Caco-2 (cell line): Measurements from ENCODE around the gene CCL4L2. TPM values are rescaled to one million over a fixed set of nuclear protein-coding genes. Genes with fewer than 3 reads are reported as not detected.
"Not testable (repeated sequence)": the region's sequence is repeated elsewhere in the genome, so short reads cannot be mapped to it uniquely, and the experiment has no call there.

Source experiments
- BruUV-seq: library from RNA; stranded (reverse); fragments of 400-500 nt; replicated peaks from 2 replicates; lab custom pipeline; 2021; lab: Mats Ljungman, UMichigan
- CTCF ChIA-PET: fragments of 300-600 bp; sonication (Branson Sonifier 250); formaldehyde crosslinking; loops from one replicate; lab custom pipeline; 2022; ENCODE audit warnings: antibody characterized with exemption; lab: Charles Lee
- POLR2A ChIA-PET: fragments of 300-600 bp; sonication (Branson Sonifier 250); formaldehyde crosslinking; loops from one replicate; lab custom pipeline; 2022; ENCODE audit warnings: antibody characterized with exemption; lab: Charles Lee
- DNase-seq, 2 experiments: peaks; one replicate each; pipeline versions ENCODE4 v3.0.0 to v3.0.0-alpha.2; 2020 to 2022
- H3K27me3 ChIP-seq: replicated peaks from 2 replicates; pipeline ENCODE4 v1.6.0; 2011; ENCODE audit warnings: low read length; ENCODE audit not compliant: control insufficient read depth, insufficient read depth
- H3K36me3 ChIP-seq: 2 replicates; pipeline ENCODE4 v1.5.1; 2011; ENCODE audit warnings: low read length; ENCODE audit not compliant: control insufficient read depth, insufficient read depth
- H3K4me1 ChIP-seq: fragments of 250-450 bp; sonication (Bioruptor Pico); 2 replicates; pipeline ENCODE4 v1.5.1; 2020; ENCODE audit warnings: mild to moderate bottlenecking
- H3K4me3 ChIP-seq: 2 replicates; pipeline ENCODE4 v1.5.1; 2011; ENCODE audit warnings: low read depth, mild to moderate bottlenecking, control low read depth, low read length
- H3K9me3 ChIP-seq: fragments of 250-450 bp; sonication (Bioruptor Pico); 2 replicates; pipeline ENCODE4 v1.5.1; 2020; ENCODE audit warnings: mild to moderate bottlenecking, moderate library complexity
- H3K27ac Mint-ChIP-seq: one replicate; pipeline ENCODE4 v1.8.0; 2022; ENCODE audit warnings: mixed read lengths; ENCODE audit not compliant: unreplicated experiment
- H3K27me3 Mint-ChIP-seq: one replicate; pipeline ENCODE4 v1.8.0; 2022; ENCODE audit warnings: mixed read lengths; ENCODE audit not compliant: insufficient read depth, unreplicated experiment
- H3K36me3 Mint-ChIP-seq: one replicate; pipeline ENCODE4 v1.8.0; 2022; ENCODE audit warnings: mild to moderate bottlenecking, mixed read lengths; ENCODE audit not compliant: insufficient read depth, unreplicated experiment
- H3K4me1 Mint-ChIP-seq: one replicate; pipeline ENCODE4 v1.8.0; 2022; ENCODE audit warnings: low read depth, mixed read lengths; ENCODE audit not compliant: unreplicated experiment
- H3K4me3 Mint-ChIP-seq: one replicate; pipeline ENCODE4 v1.8.0; 2022; ENCODE audit warnings: mild to moderate bottlenecking, moderate library complexity, mixed read lengths; ENCODE audit not compliant: unreplicated experiment
- H3K9me3 Mint-ChIP-seq: one replicate; pipeline ENCODE4 v1.8.0; 2022; ENCODE audit warnings: mixed read lengths; ENCODE audit not compliant: unreplicated experiment
- intact Hi-C: fragments of 100-400 bp; cut with micrococcal nuclease; formaldehyde crosslinking; loops from one replicate; pipeline ENCODE4 v1.10.0; 2022; ENCODE audit not compliant: unreplicated experiment
- total RNA-seq: library from RNA; stranded (reverse); gene quantifications from 2 replicates; pipeline ENCODE4 v1.2.3, GENCODE V29; 2022
- TF ChIP-seq, protein P1 (sequence below), 2 experiments: fragments of 200-600 bp in 1 of 2; IDR thresholded peaks; 1 replicate in 1 of 2; 2 replicates in 1 of 2; pipeline versions ENCODE4 v1.5.1 to v1.8.0; 2011 to 2022; ENCODE audit warnings: antibody characterized with exemption in 1 of 2, control low read depth in 1 of 2, inconsistent platforms in 1 of 2, low read depth in 1 of 2, low read length in 1 of 2, mild to moderate bottlenecking in 1 of 2, moderate library complexity in 1 of 2; ENCODE audit not compliant: insufficient read depth in 1 of 2, severe bottlenecking in 1 of 2, unreplicated experiment in 1 of 2

The CCL4L2 gene
- total RNA-seq, 1 experiment from 2014 or later = not detected

DNA sequence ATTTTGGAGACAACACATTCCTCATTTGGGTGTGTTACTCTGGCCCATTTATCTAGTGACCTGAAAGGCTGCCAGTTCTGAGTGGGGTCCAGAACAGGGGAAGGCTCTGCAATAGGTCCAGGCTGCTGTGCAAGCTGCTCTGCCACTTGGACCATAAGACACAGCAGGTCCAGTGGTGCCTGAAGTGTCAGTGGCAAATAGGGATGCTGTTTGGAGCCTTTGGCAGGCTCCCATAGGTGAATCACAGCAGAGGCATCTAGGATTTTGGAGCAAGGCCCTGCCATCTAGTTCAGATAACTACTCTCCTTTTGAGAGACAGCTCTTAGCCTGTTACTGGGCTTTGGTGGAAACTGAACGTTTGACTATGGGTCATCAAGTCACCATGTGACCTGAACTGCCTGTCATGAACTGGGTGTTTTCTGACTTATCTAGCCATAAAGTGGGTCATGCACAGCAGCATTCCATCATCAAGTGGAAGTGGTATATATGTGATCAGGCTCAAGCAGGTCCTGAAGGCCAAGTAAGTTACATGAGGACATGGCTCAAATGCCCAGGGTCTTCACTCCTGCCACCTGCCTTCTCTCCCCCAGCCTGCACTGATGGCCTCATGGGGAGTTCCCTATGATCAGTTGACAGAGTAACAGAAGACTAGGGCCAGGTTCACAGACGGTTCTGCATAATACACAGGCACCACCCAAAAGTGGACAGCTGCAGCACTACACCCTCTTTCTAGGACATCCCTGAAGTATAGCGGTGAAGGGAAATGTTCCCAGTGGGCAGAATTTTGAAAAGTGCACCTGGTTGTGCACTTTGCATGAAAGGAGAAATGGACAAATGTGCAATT lies 10.1 kb downstream of the CCL4L2 start:
- BruUV-seq, H3K27me3 Mint-ChIP-seq, H3K4me3 ChIP-seq, H3K4me3 Mint-ChIP-seq, CTCF ChIA-PET, DNase-seq, H3K27me3 ChIP-seq, POLR2A ChIA-PET, intact Hi-C loops, H3K27ac Mint-ChIP-seq, H3K4me1 Mint-ChIP-seq, H3K9me3 Mint-ChIP-seq, H3K36me3 ChIP-seq, H3K4me1 ChIP-seq, H3K36me3 Mint-ChIP-seq, H3K9me3 ChIP-seq: not testable (repeated sequence)

DNA sequence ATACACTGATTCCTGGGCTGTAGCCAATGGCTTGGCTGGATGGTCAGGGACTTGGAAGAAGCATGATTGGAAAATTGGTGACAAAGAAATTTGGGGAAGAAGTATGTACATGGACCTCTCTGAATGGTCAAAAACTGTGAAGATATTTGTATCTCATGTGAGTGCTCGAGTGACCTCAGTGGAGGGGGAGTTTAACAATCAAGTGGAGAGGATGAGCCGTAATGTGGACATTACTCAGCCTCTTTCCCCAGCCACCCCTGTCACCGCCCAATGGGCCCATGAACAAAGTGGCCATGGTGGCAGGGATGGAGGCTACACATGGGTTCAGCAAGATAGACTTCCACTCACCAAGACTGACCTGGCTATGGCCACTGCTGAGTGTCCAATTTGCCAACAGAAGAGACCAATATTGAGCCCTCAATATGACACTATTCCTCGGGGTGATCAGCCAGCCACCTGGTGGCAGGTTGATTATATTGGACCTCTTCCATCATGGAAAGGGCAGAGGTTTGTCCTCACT lies 10.8 kb downstream of the CCL4L2 start:
- H3K9me3 Mint-ChIP-seq, DNase-seq, H3K4me1 Mint-ChIP-seq, H3K9me3 ChIP-seq, H3K27ac Mint-ChIP-seq, POLR2A ChIA-PET, H3K36me3 ChIP-seq, H3K27me3 Mint-ChIP-seq, H3K4me1 ChIP-seq, H3K27me3 ChIP-seq, CTCF ChIA-PET, BruUV-seq, intact Hi-C loops, H3K4me3 Mint-ChIP-seq, H3K4me3 ChIP-seq, H3K36me3 Mint-ChIP-seq: not testable (repeated sequence)

DNA sequence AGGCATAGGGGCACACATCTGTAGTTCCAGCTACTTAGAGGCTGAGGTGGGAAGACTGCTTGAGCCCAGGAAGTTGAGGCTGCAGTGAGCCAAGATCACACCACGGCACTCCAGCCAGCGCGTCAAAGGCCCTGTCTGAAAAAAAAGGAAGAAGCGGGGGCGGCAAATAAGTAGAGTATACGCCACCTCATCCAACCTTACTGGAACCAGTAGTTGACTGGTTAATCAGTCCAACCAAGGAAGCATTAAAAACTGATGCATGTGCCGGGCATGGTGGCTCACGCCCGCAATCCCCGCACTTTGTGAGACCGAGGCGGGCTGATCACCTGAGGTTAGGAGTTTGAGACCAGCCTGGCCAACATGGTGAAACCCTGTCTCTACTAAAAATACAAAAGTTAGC lies 12.1 kb downstream of the CCL4L2 start:
- intact Hi-C loops, H3K27me3 Mint-ChIP-seq, DNase-seq, H3K4me1 ChIP-seq, H3K9me3 ChIP-seq, H3K4me3 Mint-ChIP-seq, CTCF ChIA-PET, H3K27ac Mint-ChIP-seq, POLR2A ChIA-PET, H3K9me3 Mint-ChIP-seq, BruUV-seq, H3K27me3 ChIP-seq, H3K36me3 Mint-ChIP-seq, H3K4me3 ChIP-seq, H3K36me3 ChIP-seq, H3K4me1 Mint-ChIP-seq: not testable (repeated sequence)

DNA sequence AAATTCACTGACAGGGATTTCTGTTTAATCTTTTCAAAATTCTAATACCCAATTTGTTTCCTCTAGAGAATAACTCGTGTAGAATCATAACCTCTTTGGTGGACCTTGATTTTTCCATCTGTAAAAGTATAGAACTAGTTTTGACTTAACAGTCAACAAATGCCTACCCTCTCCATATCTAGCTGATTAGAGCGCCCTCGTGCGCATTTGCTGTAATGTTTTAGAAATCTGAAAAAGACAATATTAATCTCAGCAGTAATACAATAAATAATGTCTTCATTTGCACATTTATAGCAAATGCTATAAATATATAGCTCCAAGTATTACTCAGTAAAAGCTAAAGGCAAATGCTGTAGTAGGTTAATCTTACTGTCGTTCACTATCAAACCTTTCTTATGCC lies 18.8 kb downstream of the CCL4L2 start:
- CTCF ChIA-PET, intact Hi-C loops, POLR2A ChIA-PET, H3K27me3 ChIP-seq, H3K27me3 Mint-ChIP-seq, H3K36me3 Mint-ChIP-seq, H3K4me3 ChIP-seq, H3K4me3 Mint-ChIP-seq, H3K4me1 ChIP-seq, H3K9me3 ChIP-seq, BruUV-seq, H3K36me3 ChIP-seq, H3K9me3 Mint-ChIP-seq, H3K4me1 Mint-ChIP-seq, H3K27ac Mint-ChIP-seq: not testable (repeated sequence)
- TF ChIP-seq, protein P1, sequence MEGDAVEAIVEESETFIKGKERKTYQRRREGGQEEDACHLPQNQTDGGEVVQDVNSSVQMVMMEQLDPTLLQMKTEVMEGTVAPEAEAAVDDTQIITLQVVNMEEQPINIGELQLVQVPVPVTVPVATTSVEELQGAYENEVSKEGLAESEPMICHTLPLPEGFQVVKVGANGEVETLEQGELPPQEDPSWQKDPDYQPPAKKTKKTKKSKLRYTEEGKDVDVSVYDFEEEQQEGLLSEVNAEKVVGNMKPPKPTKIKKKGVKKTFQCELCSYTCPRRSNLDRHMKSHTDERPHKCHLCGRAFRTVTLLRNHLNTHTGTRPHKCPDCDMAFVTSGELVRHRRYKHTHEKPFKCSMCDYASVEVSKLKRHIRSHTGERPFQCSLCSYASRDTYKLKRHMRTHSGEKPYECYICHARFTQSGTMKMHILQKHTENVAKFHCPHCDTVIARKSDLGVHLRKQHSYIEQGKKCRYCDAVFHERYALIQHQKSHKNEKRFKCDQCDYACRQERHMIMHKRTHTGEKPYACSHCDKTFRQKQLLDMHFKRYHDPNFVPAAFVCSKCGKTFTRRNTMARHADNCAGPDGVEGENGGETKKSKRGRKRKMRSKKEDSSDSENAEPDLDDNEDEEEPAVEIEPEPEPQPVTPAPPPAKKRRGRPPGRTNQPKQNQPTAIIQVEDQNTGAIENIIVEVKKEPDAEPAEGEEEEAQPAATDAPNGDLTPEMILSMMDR (IDR thresholded peaks at IDR 0.05; ENCODE audit: insufficient read depth in 1 of 2, low read depth in 1 of 2, low read length in 1 of 2, severe bottlenecking in 1 of 2, unreplicated experiment in 1 of 2) = peak in 1 of 2 experiments; percentile 3
- peak in 1 of 2 experiments; percentile 22 for DNase-seq

DNA sequence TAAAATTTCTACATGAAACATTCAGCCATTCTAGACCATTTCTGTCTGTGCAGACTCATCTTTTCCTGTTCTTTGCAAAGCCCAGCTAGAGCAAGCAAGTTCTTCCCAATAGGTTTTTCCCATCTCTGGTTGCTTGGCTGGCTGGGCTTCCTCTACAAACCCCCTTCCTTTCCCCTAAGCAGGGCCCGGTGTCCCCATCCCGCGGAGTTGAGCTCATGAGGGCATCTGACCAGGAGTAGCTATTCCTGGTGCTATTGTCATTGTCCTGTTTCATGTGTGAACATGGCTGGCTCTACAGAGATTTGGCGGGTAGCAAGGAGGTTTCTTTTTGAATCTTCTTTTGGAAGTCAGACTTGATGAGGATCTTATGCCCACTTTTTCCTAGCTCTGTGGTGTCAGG lies 31.2 kb downstream of the CCL4L2 start:
- H3K27me3 Mint-ChIP-seq, H3K4me3 Mint-ChIP-seq, H3K36me3 Mint-ChIP-seq, H3K27me3 ChIP-seq, H3K9me3 ChIP-seq, H3K27ac Mint-ChIP-seq, H3K9me3 Mint-ChIP-seq, H3K4me1 ChIP-seq, POLR2A ChIA-PET, H3K4me1 Mint-ChIP-seq, H3K36me3 ChIP-seq, BruUV-seq, intact Hi-C loops, CTCF ChIA-PET, DNase-seq, H3K4me3 ChIP-seq: not testable (repeated sequence)
